Astrocyte of the spinal cord (primary cell): ENCODE measurements around the gene HOXC11.

Experiments used
- DNase-seq: peaks from one replicate; pipeline ENCODE4 v3.0.0; 2011; ENCODE audit warnings: low read depth, low spot score
- H3K4me3 ChIP-seq: 2 replicates; pipeline ENCODE4 v1.5.1; 2011; ENCODE audit warnings: low read depth, mild to moderate bottlenecking, low read length, moderate library complexity
- in situ Hi-C: cut with HindIII; loops from 2 replicates; pipeline ENCODE4 v1.10.0; 2017; ENCODE audit warnings: low sequenced_read_pairs
- TF ChIP-seq, protein P1 (sequence below): IDR thresholded peaks from 2 replicates; pipeline ENCODE4 v1.5.1; 2012; ENCODE audit warnings: low read depth, mild to moderate bottlenecking, low read length, inconsistent platforms

The HOXC11 gene

GRCh38 chr12:53930591-53931255 is 42.2 kb upstream of the HOXC11 start:
- no peak overlapping the region for H3K4me3 ChIP-seq
- TF ChIP-seq, protein P1, sequence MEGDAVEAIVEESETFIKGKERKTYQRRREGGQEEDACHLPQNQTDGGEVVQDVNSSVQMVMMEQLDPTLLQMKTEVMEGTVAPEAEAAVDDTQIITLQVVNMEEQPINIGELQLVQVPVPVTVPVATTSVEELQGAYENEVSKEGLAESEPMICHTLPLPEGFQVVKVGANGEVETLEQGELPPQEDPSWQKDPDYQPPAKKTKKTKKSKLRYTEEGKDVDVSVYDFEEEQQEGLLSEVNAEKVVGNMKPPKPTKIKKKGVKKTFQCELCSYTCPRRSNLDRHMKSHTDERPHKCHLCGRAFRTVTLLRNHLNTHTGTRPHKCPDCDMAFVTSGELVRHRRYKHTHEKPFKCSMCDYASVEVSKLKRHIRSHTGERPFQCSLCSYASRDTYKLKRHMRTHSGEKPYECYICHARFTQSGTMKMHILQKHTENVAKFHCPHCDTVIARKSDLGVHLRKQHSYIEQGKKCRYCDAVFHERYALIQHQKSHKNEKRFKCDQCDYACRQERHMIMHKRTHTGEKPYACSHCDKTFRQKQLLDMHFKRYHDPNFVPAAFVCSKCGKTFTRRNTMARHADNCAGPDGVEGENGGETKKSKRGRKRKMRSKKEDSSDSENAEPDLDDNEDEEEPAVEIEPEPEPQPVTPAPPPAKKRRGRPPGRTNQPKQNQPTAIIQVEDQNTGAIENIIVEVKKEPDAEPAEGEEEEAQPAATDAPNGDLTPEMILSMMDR = no peak
- in situ Hi-C loops = no loop called here
- no peak for DNase-seq

- TF ChIP-seq, protein P1 = no peak
- no peak overlapping the region for H3K4me3 ChIP-seq
- in situ Hi-C loops = no loop called here
- DNase-seq = no peak
Measured at GRCh38 chr12:53931844-53932581, 40.9 kb upstream of the HOXC11 start.

DNA sequence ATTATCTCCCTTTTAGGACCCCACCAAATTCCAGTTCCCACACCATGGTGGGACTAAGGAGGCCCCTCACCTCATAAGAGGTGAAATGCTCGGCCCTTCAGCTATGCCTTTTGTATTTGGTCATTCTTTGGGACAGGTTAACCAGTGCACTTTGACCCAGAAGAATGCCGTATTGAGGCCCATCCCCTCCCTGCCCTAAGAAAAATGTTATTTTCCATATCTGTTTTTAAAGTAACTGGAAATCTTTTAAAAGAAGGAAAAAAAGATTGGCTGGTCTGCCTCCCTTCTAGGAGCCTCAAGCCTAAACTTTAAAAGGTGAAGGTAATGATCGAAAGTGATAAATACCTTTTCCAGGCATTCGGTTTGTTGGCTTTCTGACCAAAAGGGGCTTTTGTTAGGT is 40.0 kb upstream of the HOXC11 start:
- in situ Hi-C loops = no loop called here
- no peak overlapping the region for H3K4me3 ChIP-seq
- DNase-seq = no peak
- TF ChIP-seq, protein P1 = no peak

GRCh38 chr12:53935383-53936341 is 37.3 kb upstream of the HOXC11 start:
- in situ Hi-C loops = no loop called here
- H3K4me3 ChIP-seq = no peak overlapping the region
- no peak for DNase-seq
- TF ChIP-seq, protein P1 = no peak

DNA sequence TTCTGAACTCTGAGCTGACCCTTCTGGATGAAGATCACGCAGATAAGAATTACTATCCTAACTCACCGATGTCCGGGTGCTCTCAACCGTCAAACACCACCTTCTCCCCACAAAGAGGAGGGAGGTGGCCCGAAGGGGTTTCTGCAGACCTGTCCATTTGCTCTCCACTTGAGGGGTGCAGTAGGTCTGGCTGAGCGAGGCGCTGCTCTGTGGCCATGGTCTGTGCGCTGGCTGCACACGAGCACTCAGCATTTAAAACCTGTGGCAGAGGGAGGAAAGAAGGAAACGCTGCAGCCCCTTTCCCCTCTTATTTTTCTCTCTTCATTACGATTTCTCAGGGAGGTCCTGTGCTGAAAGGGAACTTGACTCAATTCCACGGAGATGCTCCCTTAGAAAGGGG is 35.8 kb upstream of the HOXC11 start:
- no peak for DNase-seq
- in situ Hi-C loops = no loop called here
- TF ChIP-seq, protein P1 = no peak

GRCh38 chr12:53937596-53938325 is 35.2 kb upstream of the HOXC11 start:
- TF ChIP-seq, protein P1 = no peak
- no peak for DNase-seq
- in situ Hi-C loops = no loop called here

More for the DNA sequence above, 35.8 kb upstream of the HOXC11 start:
- no peak overlapping the region for H3K4me3 ChIP-seq

More at GRCh38 chr12:53937596-53938325, 35.2 kb upstream of the HOXC11 start:
- no peak overlapping the region for H3K4me3 ChIP-seq
